COLO668 (cell line): ENCODE data around the gene ADARB1.

Source experiments
- DNase-seq: peaks from one replicate; lab custom pipeline; 2025; ENCODE audit not compliant: unreplicated experiment; lab: John Stamatoyannopoulos, UW

ADARB1 gene

GRCh38 chr21:45220714-45221490 lies 146.5 kb downstream of the ADARB1 start:
- DNase-seq: no peak

GRCh38 chr21:45222001-45222400 lies 147.6 kb downstream of the ADARB1 start:
- DNase-seq: no peak

- DNase-seq: no peak
Measured at GRCh38 chr21:45223236-45224185, 149.1 kb downstream of the ADARB1 start.

- DNase-seq: no peak
Measured at GRCh38 chr21:45224189-45224938, 150.0 kb downstream of the ADARB1 start.

GRCh38 chr21:45225041-45225740 lies 150.8 kb downstream of the ADARB1 start:
- no peak for DNase-seq

- DNase-seq: no peak
Measured at GRCh38 chr21:45225741-45226327, 151.5 kb downstream of the ADARB1 start.

- no peak for DNase-seq
Measured at GRCh38 chr21:45226540-45227326, 152.4 kb downstream of the ADARB1 start.

GRCh38 chr21:45227735-45228134 lies 153.4 kb downstream of the ADARB1 start:
- DNase-seq: no peak

GRCh38 chr21:45228171-45228641 lies 153.8 kb downstream of the ADARB1 start:
- no peak for DNase-seq

GRCh38 chr21:45228656-45229240 lies 154.4 kb downstream of the ADARB1 start:
- DNase-seq: no peak

- DNase-seq: no peak
Measured at GRCh38 chr21:45231705-45232104, 157.3 kb downstream of the ADARB1 start.

- DNase-seq: no peak
Measured at GRCh38 chr21:45234127-45234526, 159.7 kb downstream of the ADARB1 start.

- DNase-seq: no peak
Measured at GRCh38 chr21:45234965-45235364, 160.6 kb downstream of the ADARB1 start.

GRCh38 chr21:45235488-45235887 lies 161.1 kb downstream of the ADARB1 start:
- DNase-seq: no peak

- DNase-seq: no peak
Measured at GRCh38 chr21:45236481-45236880, 162.1 kb downstream of the ADARB1 start.

GRCh38 chr21:45237401-45237800 lies 163.0 kb downstream of the ADARB1 start:
- DNase-seq: no peak

- DNase-seq: no peak
Measured at GRCh38 chr21:45241357-45241756, 167.0 kb downstream of the ADARB1 start.

- no peak for DNase-seq
Measured at GRCh38 chr21:45243603-45244002, 169.2 kb downstream of the ADARB1 start.

- DNase-seq: no peak
Measured at GRCh38 chr21:45244799-45245340, 170.5 kb downstream of the ADARB1 start.
